Neural cell (in vitro differentiated cells): Measurements from ENCODE around the gene ARHGAP18.

ENCODE experiments used
- MXI1 ChIP-seq: fragments of 450-650 bp; conservative IDR thresholded peaks from 2 replicates; pipeline ENCODE4 v1.6.1; 2014; ENCODE audit warnings: antibody characterized with exemption, mild to moderate bottlenecking; ENCODE audit not compliant: poor library complexity, severe bottlenecking
- POLR2AphosphoS5 ChIP-seq: IDR thresholded peaks from 2 replicates; pipeline ENCODE4 v1.6.1; 2012
- RAD21 ChIP-seq: fragments of 450-650 bp; conservative IDR thresholded peaks from 2 replicates; pipeline ENCODE4 v1.6.1; 2014; ENCODE audit warnings: antibody characterized with exemption, mild to moderate bottlenecking, moderate library complexity
- TF ChIP-seq, protein P1 (sequence below): fragments of 450-650 bp; IDR thresholded peaks from 2 replicates; pipeline ENCODE4 v1.5.1; 2014; ENCODE audit warnings: antibody characterized with exemption, mild to moderate bottlenecking, moderate library complexity; ENCODE audit not compliant: poor library complexity, severe bottlenecking

DNA sequence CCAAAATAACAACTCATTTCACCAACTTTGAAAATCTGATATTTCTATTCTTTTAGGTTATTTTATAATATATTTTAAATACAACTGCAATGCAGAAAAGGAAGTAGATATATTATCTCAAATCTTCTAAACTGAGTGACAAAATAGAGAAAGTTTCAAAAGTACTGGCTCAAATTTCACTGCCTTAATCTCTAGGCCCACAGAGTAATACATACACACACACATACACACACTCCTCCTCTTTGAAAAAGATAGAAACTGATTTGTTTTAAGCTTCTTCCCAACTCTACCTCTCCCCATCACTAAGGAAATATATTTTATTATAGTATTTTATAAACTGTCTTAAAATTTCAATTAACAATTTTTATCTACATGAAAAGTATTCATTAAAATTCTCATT, 36.2 kb downstream of the ARHGAP18 start:
- TF ChIP-seq RAD21 (no peak), POLR2AphosphoS5 (no peak), MXI1 (no peak)
- TF ChIP-seq, protein P1, sequence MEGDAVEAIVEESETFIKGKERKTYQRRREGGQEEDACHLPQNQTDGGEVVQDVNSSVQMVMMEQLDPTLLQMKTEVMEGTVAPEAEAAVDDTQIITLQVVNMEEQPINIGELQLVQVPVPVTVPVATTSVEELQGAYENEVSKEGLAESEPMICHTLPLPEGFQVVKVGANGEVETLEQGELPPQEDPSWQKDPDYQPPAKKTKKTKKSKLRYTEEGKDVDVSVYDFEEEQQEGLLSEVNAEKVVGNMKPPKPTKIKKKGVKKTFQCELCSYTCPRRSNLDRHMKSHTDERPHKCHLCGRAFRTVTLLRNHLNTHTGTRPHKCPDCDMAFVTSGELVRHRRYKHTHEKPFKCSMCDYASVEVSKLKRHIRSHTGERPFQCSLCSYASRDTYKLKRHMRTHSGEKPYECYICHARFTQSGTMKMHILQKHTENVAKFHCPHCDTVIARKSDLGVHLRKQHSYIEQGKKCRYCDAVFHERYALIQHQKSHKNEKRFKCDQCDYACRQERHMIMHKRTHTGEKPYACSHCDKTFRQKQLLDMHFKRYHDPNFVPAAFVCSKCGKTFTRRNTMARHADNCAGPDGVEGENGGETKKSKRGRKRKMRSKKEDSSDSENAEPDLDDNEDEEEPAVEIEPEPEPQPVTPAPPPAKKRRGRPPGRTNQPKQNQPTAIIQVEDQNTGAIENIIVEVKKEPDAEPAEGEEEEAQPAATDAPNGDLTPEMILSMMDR: no peak
